Smooth muscle cell (in vitro differentiated cells): Measurements from ENCODE around the gene TFEB. TPM values are rescaled to one million over a fixed set of nuclear protein-coding genes. Genes with fewer than 3 reads are reported as not detected.

Experiments
- DNase-seq: peaks from one replicate; lab custom pipeline; 2025; ENCODE audit not compliant: unreplicated experiment; lab: John Stamatoyannopoulos, UW
- H2AFZ ChIP-seq: fragments of 200-600 bp; sonication (generic); 2 replicates; pipeline ENCODE4 v1.6.0; 2016; ENCODE audit warnings: antibody characterized with exemption, low read depth, mild to moderate bottlenecking
- H3F3A ChIP-seq: fragments of 200-600 bp; sonication (generic); 2 replicates; pipeline ENCODE4 v1.6.0; 2017; ENCODE audit warnings: antibody characterized with exemption, low read depth
- H3K27ac ChIP-seq: fragments of 200-600 bp; sonication (generic); 2 replicates; pipeline ENCODE4 v1.5.1; 2016; ENCODE audit warnings: low read depth, mild to moderate bottlenecking
- H3K27me3 ChIP-seq: fragments of 200-600 bp; sonication (generic); 2 replicates; pipeline ENCODE4 v1.6.1; 2016; ENCODE audit warnings: low read depth, mild to moderate bottlenecking
- H3K36me3 ChIP-seq: fragments of 200-600 bp; sonication (generic); 2 replicates; pipeline ENCODE4 v1.5.1; 2016; ENCODE audit warnings: low read depth
- H3K4me1 ChIP-seq: fragments of 200-600 bp; sonication (generic); 2 replicates; pipeline ENCODE4 v1.5.1; 2016; ENCODE audit warnings: low read depth
- H3K4me2 ChIP-seq: fragments of 200-600 bp; sonication (generic); 2 replicates; pipeline ENCODE4 v1.6.0; 2016; ENCODE audit warnings: mild to moderate bottlenecking
- H3K4me3 ChIP-seq: fragments of 200-600 bp; sonication (generic); 2 replicates; pipeline ENCODE4 v1.5.1; 2016; ENCODE audit warnings: mild to moderate bottlenecking
- H3K79me2 ChIP-seq: fragments of 200-600 bp; sonication (generic); 2 replicates; pipeline ENCODE4 v1.6.0; 2016; ENCODE audit warnings: low read depth, mild to moderate bottlenecking
- H3K9ac ChIP-seq: fragments of 200-600 bp; sonication (generic); 2 replicates; pipeline ENCODE4 v1.6.0; 2016; ENCODE audit warnings: low read depth
- H3K9me3 ChIP-seq: fragments of 200-600 bp; sonication (generic); replicated peaks from 2 replicates; pipeline ENCODE4 v1.5.1; 2016; ENCODE audit warnings: low read depth
- H4K20me1 ChIP-seq: fragments of 200-600 bp; sonication (generic); 2 replicates; pipeline ENCODE4 v1.6.0; 2016; ENCODE audit warnings: low read depth
- CTCF ChIP-seq: fragments of 200-600 bp; sonication (generic); IDR thresholded peaks from 2 replicates; pipeline ENCODE4 v1.5.1; 2017; ENCODE audit warnings: borderline replicate concordance, mild to moderate bottlenecking, antibody characterized with exemption; ENCODE audit not compliant: insufficient read depth, poor library complexity, severe bottlenecking
- WGBS: methylation state at CpG from one replicate; pipeline ENCODE4 v1.1.7; 2016; ENCODE audit warnings: low lambda C conversion rate; 5-methylcytosine and 5-hydroxymethylcytosine counted together
- polyA plus RNA-seq: library from polyadenylated mRNA; unstranded; fragments of >200 nt; fragmentation: Nextera tagmentation; extraction: Ambion mirVana; gene quantifications from 2 replicates; pipeline ENCODE4 v1.2.1, GENCODE V29; 2016
- total RNA-seq: library from RNA; depleted of rRNA; stranded (reverse); fragments of >200 nt; gene quantifications from 2 replicates; pipeline ENCODE4 v1.2.3, GENCODE V29; 2014

TFEB gene
- total and polyA plus RNA-seq, 2 experiments from 2014 or later = 15.3 to 15.7 TPM

- H3K36me3 ChIP-seq = no peaks in the 10 kb centered on the region
- no peak for DNase-seq
- WGBS = 93% methylated on average over 6 of the region's 6 CpGs
- no peaks in the 10 kb centered on the region for H3K27me3 ChIP-seq
- no peak for TF ChIP-seq CTCF
- no peaks in the 10 kb centered on the region for H3K79me2 ChIP-seq
- no peak overlapping the region for H3K9ac ChIP-seq
- H3K4me3 ChIP-seq = no peak overlapping the region
- no peak overlapping the region for H3K4me2 ChIP-seq
- H2AFZ ChIP-seq = no peak overlapping the region
- peaks cover 9% of the 10 kb centered on the region for H3K4me1 ChIP-seq
- H3F3A ChIP-seq = peaks cover 8% of the 10 kb centered on the region
- H3K27ac ChIP-seq = no peak overlapping the region
- no peaks in the 10 kb centered on the region for H3K9me3 ChIP-seq
- no peaks in the 10 kb centered on the region for H4K20me1 ChIP-seq
Measured at GRCh38 chr6:41695825-41696224, 39.6 kb downstream of the TFEB start.

GRCh38 chr6:41694815-41695526 lies 40.4 kb downstream of the TFEB start:
- no peak for DNase-seq
- 80% methylated on average over 6 of the region's 6 CpGs for WGBS
- no peaks in the 10 kb centered on the region for H3K36me3 ChIP-seq
- no peak overlapping the region for H3K4me2 ChIP-seq
- H3K27me3 ChIP-seq = no peaks in the 10 kb centered on the region
- peaks cover 8% of the 10 kb centered on the region for H3F3A ChIP-seq
- H3K9ac ChIP-seq = no peak overlapping the region
- H3K4me1 ChIP-seq = peaks cover 9% of the 10 kb centered on the region
- no peak overlapping the region for H2AFZ ChIP-seq
- TF ChIP-seq CTCF = no peak
- H3K27ac ChIP-seq = no peak overlapping the region
- H4K20me1 ChIP-seq = no peaks in the 10 kb centered on the region
- H3K79me2 ChIP-seq = no peaks in the 10 kb centered on the region
- no peaks in the 10 kb centered on the region for H3K9me3 ChIP-seq
- no peak overlapping the region for H3K4me3 ChIP-seq

- no peaks in the 10 kb centered on the region for H3K79me2 ChIP-seq
- H3K36me3 ChIP-seq = no peaks in the 10 kb centered on the region
- no peak for TF ChIP-seq CTCF
- no peak overlapping the region for H3K27ac ChIP-seq
- H3K4me2 ChIP-seq = no peak overlapping the region
- no peaks in the 10 kb centered on the region for H4K20me1 ChIP-seq
- H3K9ac ChIP-seq = no peak overlapping the region
- no peak overlapping the region for H2AFZ ChIP-seq
- no peak overlapping the region for H3K4me3 ChIP-seq
- no peaks in the 10 kb centered on the region for H3K9me3 ChIP-seq
- peaks cover 8% of the 10 kb centered on the region for H3F3A ChIP-seq
- no peaks in the 10 kb centered on the region for H3K27me3 ChIP-seq
- H3K4me1 ChIP-seq = peaks cover 9% of the 10 kb centered on the region
- 84% methylated on average over 7 of the region's 10 CpGs for WGBS
- no peak for DNase-seq
Measured at GRCh38 chr6:41693281-41694240, 41.8 kb downstream of the TFEB start.
